SK-N-SH (cell line): ENCODE data around the gene ACP3.

ENCODE experiments used
- POLR2AphosphoS5 ChIP-seq: IDR thresholded peaks from 2 replicates; pipeline ENCODE4 v1.6.1; 2012; ENCODE audit warnings: low read depth, low read length
- YY1 ChIP-seq: IDR thresholded peaks from 2 replicates; pipeline ENCODE4 v1.4.0; 2012; ENCODE audit warnings: low read depth, mild to moderate bottlenecking
- TF ChIP-seq, protein P1 (sequence below): fragments of 200-600 bp; sonication (generic); IDR thresholded peaks from 2 replicates; pipeline ENCODE4 v1.6.1; 2017; ENCODE audit warnings: antibody characterized with exemption, mild to moderate bottlenecking, moderate library complexity

DNA sequence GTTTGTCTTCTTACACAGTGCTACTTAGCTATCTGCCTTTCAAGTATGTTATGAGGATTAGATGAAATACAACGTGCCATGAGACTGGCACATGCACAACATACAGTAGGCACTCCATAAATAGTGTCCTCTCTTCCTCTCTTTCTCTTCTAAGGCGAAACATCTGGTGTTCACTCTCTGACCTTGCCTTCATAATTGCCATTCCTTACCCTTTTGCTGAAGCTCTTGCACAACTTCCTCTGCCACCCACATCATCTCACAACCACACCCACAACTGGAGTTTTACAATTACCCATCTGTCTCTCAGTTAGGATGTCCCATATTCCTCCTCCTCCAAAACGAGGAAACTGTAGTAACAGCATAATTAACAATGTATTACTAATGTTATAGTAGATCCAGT, 26.4 kb upstream of the ACP3 start:
- no peak for TF ChIP-seq POLR2AphosphoS5
- TF ChIP-seq YY1: no peak
- TF ChIP-seq, protein P1, sequence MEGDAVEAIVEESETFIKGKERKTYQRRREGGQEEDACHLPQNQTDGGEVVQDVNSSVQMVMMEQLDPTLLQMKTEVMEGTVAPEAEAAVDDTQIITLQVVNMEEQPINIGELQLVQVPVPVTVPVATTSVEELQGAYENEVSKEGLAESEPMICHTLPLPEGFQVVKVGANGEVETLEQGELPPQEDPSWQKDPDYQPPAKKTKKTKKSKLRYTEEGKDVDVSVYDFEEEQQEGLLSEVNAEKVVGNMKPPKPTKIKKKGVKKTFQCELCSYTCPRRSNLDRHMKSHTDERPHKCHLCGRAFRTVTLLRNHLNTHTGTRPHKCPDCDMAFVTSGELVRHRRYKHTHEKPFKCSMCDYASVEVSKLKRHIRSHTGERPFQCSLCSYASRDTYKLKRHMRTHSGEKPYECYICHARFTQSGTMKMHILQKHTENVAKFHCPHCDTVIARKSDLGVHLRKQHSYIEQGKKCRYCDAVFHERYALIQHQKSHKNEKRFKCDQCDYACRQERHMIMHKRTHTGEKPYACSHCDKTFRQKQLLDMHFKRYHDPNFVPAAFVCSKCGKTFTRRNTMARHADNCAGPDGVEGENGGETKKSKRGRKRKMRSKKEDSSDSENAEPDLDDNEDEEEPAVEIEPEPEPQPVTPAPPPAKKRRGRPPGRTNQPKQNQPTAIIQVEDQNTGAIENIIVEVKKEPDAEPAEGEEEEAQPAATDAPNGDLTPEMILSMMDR: no peak
